Endothelial cell of umbilical vein (primary cell): ENCODE results near the gene EVC2. TPM values are rescaled to one million over a fixed set of nuclear protein-coding genes. Genes with fewer than 3 reads are reported as not detected.

Experiments used
- BruUV-seq: library from RNA; stranded (reverse); fragments of 400-500 nt; replicated peaks from 2 replicates; lab custom pipeline; 2021; lab: Mats Ljungman, UMichigan
- CTCF ChIA-PET: fragments of 300-600, 350-600 bp; sonication (Branson Sonifier 250); formaldehyde crosslinking; loops from one replicate; lab custom pipeline; 2021; ENCODE audit warnings: antibody characterized with exemption, inconsistent platforms; lab: Charles Lee
- POLR2A ChIA-PET: fragments of 300-600, 350-600 bp; sonication (Branson Sonifier 250); formaldehyde crosslinking; loops from one replicate; lab custom pipeline; 2021; ENCODE audit warnings: antibody characterized with exemption, inconsistent platforms; lab: Charles Lee
- DNase-seq: peaks from one replicate; pipeline ENCODE4 v3.0.0-alpha.2; 2011; ENCODE audit warnings: low read depth, low spot score
- FAIRE-seq: peaks from 2 replicates; lab custom pipeline; 2011; peaks lifted over from hg19 to GRCh38; lab: Jason Lieb, UNC
- H2AFZ ChIP-seq: 2 replicates; pipeline ENCODE4 v1.6.0; 2012; ENCODE audit warnings: low read depth, low read length, control low read depth, inconsistent platforms
- H3K27ac ChIP-seq: 2 replicates; pipeline ENCODE4 v1.5.1; 2011; ENCODE audit warnings: low read depth, mild to moderate bottlenecking, control low read depth, low read length, moderate library complexity; ENCODE audit not compliant: insufficient read depth
- H3K27me3 ChIP-seq, 2 experiments: 2 replicates each; pipeline versions ENCODE4 v1.6.0 to v1.6.1; 2011; ENCODE audit warnings: low read length in 2 of 2, mixed read lengths in 1 of 2; ENCODE audit not compliant: control insufficient read depth in 2 of 2, insufficient read depth in 2 of 2
- H3K36me3 ChIP-seq, 2 experiments: 2 replicates in 1 of 2; 3 replicates in 1 of 2; pipeline ENCODE4 v1.5.1; 2011; ENCODE audit warnings: low read length in 2 of 2, mild to moderate bottlenecking in 1 of 2, moderate library complexity in 1 of 2; ENCODE audit not compliant: control insufficient read depth in 2 of 2, insufficient read depth in 2 of 2; ENCODE audit errors: extremely low read depth in 1 of 2
- H3K4me1 ChIP-seq: 3 replicates; pipeline ENCODE4 v1.5.1; 2011; ENCODE audit warnings: mild to moderate bottlenecking, low read length; ENCODE audit not compliant: control insufficient read depth, insufficient read depth; ENCODE audit errors: extremely low read depth
- H3K4me2 ChIP-seq: 2 replicates; pipeline ENCODE4 v1.6.1; 2011; ENCODE audit warnings: low read length, control low read depth, mixed read lengths; ENCODE audit not compliant: insufficient read depth
- H3K4me3 ChIP-seq, 3 experiments: fragments of 200-600 bp in 1 of 3; sonication (generic), shearing (Covaris generic) in 1 of 3; replicated peaks in 1 of 3; 2 replicates each; pipeline ENCODE4 v1.5.1; 2011 to 2016; ENCODE audit warnings: control low read depth in 3 of 3, low read length in 3 of 3, mild to moderate bottlenecking in 2 of 3, inconsistent platforms in 1 of 3, low read depth in 1 of 3, moderate library complexity in 1 of 3; ENCODE audit not compliant: insufficient read depth in 1 of 3
- H3K79me2 ChIP-seq: 2 replicates; pipeline ENCODE4 v1.6.0; 2012; ENCODE audit warnings: low read length, inconsistent platforms; ENCODE audit not compliant: control insufficient read depth, insufficient read depth
- H3K9ac ChIP-seq: replicated peaks from 2 replicates; pipeline ENCODE3; 2011; ENCODE audit warnings: low read length, control low read depth; ENCODE audit not compliant: insufficient read depth; ENCODE audit errors: extremely low read depth
- H3K9me1 ChIP-seq: replicated peaks from 3 replicates; pipeline ENCODE4 v1.6.0; 2011; ENCODE audit warnings: mild to moderate bottlenecking, low read length; ENCODE audit not compliant: control insufficient read depth, insufficient read depth; ENCODE audit errors: extremely low read depth
- H3K9me3 ChIP-seq: replicated peaks from 2 replicates; pipeline ENCODE4 v1.5.1; 2012; ENCODE audit warnings: low read length, inconsistent platforms; ENCODE audit not compliant: control insufficient read depth, insufficient read depth
- H4K20me1 ChIP-seq: replicated peaks from 2 replicates; pipeline ENCODE3; 2011; ENCODE audit warnings: mild to moderate bottlenecking, low read length; ENCODE audit not compliant: control insufficient read depth, insufficient read depth; ENCODE audit errors: extremely low read depth
- CTCF ChIP-seq, 2 donors: IDR thresholded peaks; 1 replicate in 1 of 2; 2 replicates in 1 of 2; pipeline ENCODE4 v1.5.1; 2011; ENCODE audit warnings: low read length in 2 of 2, mild to moderate bottlenecking in 2 of 2, moderate library complexity in 2 of 2, control low read depth in 1 of 2, inconsistent platforms in 1 of 2, low read depth in 1 of 2; ENCODE audit not compliant: insufficient read depth in 1 of 2; ENCODE audit errors: extremely low read depth in 1 of 2
- EZH2 ChIP-seq: IDR thresholded peaks from 2 replicates; pipeline ENCODE4 v1.6.1; 2012; ENCODE audit warnings: borderline replicate concordance, low read depth, mild to moderate bottlenecking, moderate library complexity, low read length, inconsistent platforms; ENCODE audit not compliant: severe bottlenecking
- FOS ChIP-seq: IDR thresholded peaks from 2 replicates; pipeline ENCODE4 v1.6.1; 2011; ENCODE audit warnings: mild to moderate bottlenecking, low read length, moderate library complexity, borderline replicate concordance; ENCODE audit not compliant: insufficient read depth
- GATA2 ChIP-seq: IDR thresholded peaks from 2 replicates; pipeline ENCODE4 v1.7.0; 2011; ENCODE audit warnings: low read depth, mild to moderate bottlenecking, moderate library complexity, mixed read lengths, low read length; ENCODE audit not compliant: insufficient read length, insufficient read depth
- JUN ChIP-seq: IDR thresholded peaks from 2 replicates; pipeline ENCODE4 v1.6.1; 2011; ENCODE audit warnings: borderline replicate concordance, low read depth; ENCODE audit not compliant: insufficient read length, insufficient read depth
- MYC ChIP-seq: IDR thresholded peaks from one replicate; pipeline ENCODE4 v1.6.1; 2011; ENCODE audit warnings: mild to moderate bottlenecking, low read depth, low read length
- POLR2A ChIP-seq: IDR thresholded peaks from 2 replicates; pipeline ENCODE4 v1.6.1; 2012; ENCODE audit warnings: low read depth, mild to moderate bottlenecking, control low read depth, low read length
- POLR2AphosphoS5 ChIP-seq: IDR thresholded peaks from 2 replicates; pipeline ENCODE4 v1.6.1; 2012; ENCODE audit warnings: low read depth, mild to moderate bottlenecking, control low read depth, low read length, moderate library complexity; ENCODE audit not compliant: insufficient read depth
- dilution Hi-C: fragments of 300-500 bp; cut with MboI; formaldehyde crosslinking; loops from one replicate; pipeline ENCODE4 v1.15.0; 2019; ENCODE audit warnings: low sequenced_read_pairs; ENCODE audit not compliant: extremely low pct_ligation_motif_present
- intact Hi-C: fragments of 100-400 bp; cut with micrococcal nuclease; formaldehyde crosslinking; loops from one replicate; pipeline ENCODE4 v1.10.0; 2022
- polyA plus RNA-seq, 4 experiments: library from polyadenylated mRNA; depleted of rRNA in 3 of 4; stranded (reverse) in 3 of 4; unstranded in 1 of 4; fragments of >200 nt; gene quantifications; 2 replicates each; pipeline versions ENCODE4 v1.2.1 to v1.2.3, GENCODE V29; 2011 to 2012; ENCODE audit warnings: missing spikeins in 1 of 4
- total RNA-seq: library from RNA; stranded (reverse); gene quantifications from 2 replicates; pipeline ENCODE4 v1.2.3, GENCODE V29; 2021
- TF ChIP-seq, protein P1 (sequence below): IDR thresholded peaks from 2 replicates; pipeline ENCODE4 v1.6.1; 2011; ENCODE audit not compliant: insufficient read depth, insufficient read length

Gene EVC2
- total and polyA plus RNA-seq, 2 donors (not counting 3 experiments of a cell fraction or from before 2014, with no cell fraction given) = 1.7 to 8.8 TPM

- no peak for TF ChIP-seq POLR2A
- TF ChIP-seq, protein P1, sequence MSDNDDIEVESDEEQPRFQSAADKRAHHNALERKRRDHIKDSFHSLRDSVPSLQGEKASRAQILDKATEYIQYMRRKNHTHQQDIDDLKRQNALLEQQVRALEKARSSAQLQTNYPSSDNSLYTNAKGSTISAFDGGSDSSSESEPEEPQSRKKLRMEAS = no peak
- TF ChIP-seq FOS = no peak
- no peak for TF ChIP-seq EZH2
- TF ChIP-seq GATA2 = no peak
- no peak for TF ChIP-seq MYC
- no peak for TF ChIP-seq POLR2AphosphoS5
- no peak for TF ChIP-seq CTCF (IDR thresholded peaks at IDR 0.05; ENCODE audit: extremely low read depth in 1 of 2, insufficient read depth in 1 of 2, low read depth in 1 of 2, low read length in 2 of 2)
- TF ChIP-seq JUN = no peak
- Histone ChIP-seq H3K9me3 (no peaks in the 10 kb centered on the region), H3K4me1 (no peaks in the 10 kb centered on the region), H3K27me3 (no peaks in the 10 kb centered on the region), H3K27ac (no peak overlapping the region), H3K9ac (no peak overlapping the region), H4K20me1 (no peaks in the 10 kb centered on the region), H3K4me3 (no peak overlapping the region), H3K79me2 (no peaks in the 10 kb centered on the region), H3K9me1 (no peaks in the 10 kb centered on the region), H2AFZ (no peak overlapping the region), H3K36me3 (peaks cover 5 to 17% of the 10 kb centered on the region in 2 experiments), H3K4me2 (no peak overlapping the region)
- intact Hi-C loops = no loop called here
- dilution Hi-C loops = no loop called here
- FAIRE-seq = peak; percentile 4
- POLR2A ChIA-PET = no interaction called here
- no TSS peak for BruUV-seq
- CTCF ChIA-PET = interaction anchor here (1.0 to 1.4 kb wide), 4 partner anchors 13 to 153 kb away, joined by 3 to 7 read pairs (median 3); no protein-coding TSS in a partner anchor
- DNase-seq = no peak
Observed at GRCh38 chr4:5660185-5660584, 48.2 kb downstream of the EVC2 start.
